ENCODE results near the gene ATG101.

DNA sequence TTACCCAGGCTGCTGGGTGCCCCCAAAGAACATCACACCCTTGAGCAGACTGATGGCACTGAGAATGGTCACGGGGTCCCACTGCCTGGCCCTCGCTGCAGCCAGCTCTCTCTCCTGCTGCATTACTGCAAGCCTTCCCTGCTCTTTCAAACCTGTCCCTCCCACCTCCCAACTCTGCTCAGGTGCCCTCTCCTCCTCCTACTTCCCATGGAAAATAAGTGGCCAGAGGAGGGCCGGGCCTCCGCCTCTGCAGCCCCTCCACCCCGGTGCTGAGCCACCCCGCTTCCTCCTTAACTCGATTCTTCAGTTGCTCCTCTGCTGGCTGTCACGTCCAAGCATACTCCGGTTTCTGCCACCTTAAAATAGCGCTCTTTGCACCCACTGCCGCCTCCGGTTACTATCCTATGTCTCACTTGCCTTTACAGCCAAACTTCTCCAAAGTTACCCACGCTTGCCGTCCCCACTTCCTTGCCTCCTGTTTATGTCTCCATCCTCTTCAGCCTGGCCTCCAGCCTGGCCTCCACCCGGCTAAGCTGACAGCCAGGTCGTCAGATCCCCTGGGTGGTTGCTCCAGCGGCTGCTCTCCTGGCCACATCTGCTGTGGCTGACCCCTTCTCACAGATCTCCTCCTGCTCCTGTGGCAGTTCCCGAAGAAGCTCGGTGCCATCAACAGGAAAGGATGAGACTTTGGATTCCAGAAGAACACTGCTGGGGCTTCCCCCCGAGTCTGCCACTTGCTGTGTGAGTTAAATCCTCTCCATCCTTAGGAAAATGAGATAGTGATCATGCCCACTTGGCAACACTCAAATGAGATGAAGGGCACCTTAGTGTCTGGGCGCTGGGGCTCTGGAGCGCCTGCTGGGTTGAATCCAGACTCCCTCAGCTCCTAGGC lies 17.4 kb downstream of the ATG101 start:
- TF ChIP-seq, protein P1, sequence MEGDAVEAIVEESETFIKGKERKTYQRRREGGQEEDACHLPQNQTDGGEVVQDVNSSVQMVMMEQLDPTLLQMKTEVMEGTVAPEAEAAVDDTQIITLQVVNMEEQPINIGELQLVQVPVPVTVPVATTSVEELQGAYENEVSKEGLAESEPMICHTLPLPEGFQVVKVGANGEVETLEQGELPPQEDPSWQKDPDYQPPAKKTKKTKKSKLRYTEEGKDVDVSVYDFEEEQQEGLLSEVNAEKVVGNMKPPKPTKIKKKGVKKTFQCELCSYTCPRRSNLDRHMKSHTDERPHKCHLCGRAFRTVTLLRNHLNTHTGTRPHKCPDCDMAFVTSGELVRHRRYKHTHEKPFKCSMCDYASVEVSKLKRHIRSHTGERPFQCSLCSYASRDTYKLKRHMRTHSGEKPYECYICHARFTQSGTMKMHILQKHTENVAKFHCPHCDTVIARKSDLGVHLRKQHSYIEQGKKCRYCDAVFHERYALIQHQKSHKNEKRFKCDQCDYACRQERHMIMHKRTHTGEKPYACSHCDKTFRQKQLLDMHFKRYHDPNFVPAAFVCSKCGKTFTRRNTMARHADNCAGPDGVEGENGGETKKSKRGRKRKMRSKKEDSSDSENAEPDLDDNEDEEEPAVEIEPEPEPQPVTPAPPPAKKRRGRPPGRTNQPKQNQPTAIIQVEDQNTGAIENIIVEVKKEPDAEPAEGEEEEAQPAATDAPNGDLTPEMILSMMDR (conservative IDR thresholded peaks at IDR 0.05; ENCODE audit: low read length), result no peak
- TF ChIP-seq EZH2phosphoT487 (IDR thresholded peaks at IDR 0.05; ENCODE audit: borderline replicate concordance), result no peak

Data from Loucy (cell line).